Heart right ventricle (tissue), 16 donors: ENCODE results near the gene PPP2R3B. TPM values are rescaled to one million over a fixed set of nuclear protein-coding genes. Genes with fewer than 3 reads are reported as not detected.

ENCODE experiments used
- ATAC-seq, 8 donors: fragments of 200-7000 bp; cut with Tn5 transposase; one replicate each; pipeline ENCODE4 v1.9.1; 2020; ENCODE audit warnings: mild to moderate bottlenecking in 8 of 8, moderate library complexity in 8 of 8, moderate number of reproducible peaks in 1 of 8
- DNase-seq, 2 donors: peaks; one replicate each; pipeline ENCODE4 v3.0.0-alpha.2; 2020
- H3K27ac ChIP-seq, 10 donors: fragments of 200-600 bp; sonication (generic) in 2 of 10; one replicate each; pipeline versions ENCODE4 v1.5.0 to v1.8.0; 2020 to 2022; ENCODE audit warnings: mild to moderate bottlenecking in 3 of 10
- H3K27me3 ChIP-seq, 7 donors: fragments of 200-600 bp; one replicate each; pipeline ENCODE4 v1.8.0; 2021 to 2022; ENCODE audit warnings: mild to moderate bottlenecking in 2 of 7
- H3K36me3 ChIP-seq, 9 donors: fragments of 200-600 bp; sonication (generic) in 1 of 9; one replicate each; pipeline versions ENCODE4 v1.5.0 to v1.8.0; 2020 to 2022; ENCODE audit warnings: mild to moderate bottlenecking in 2 of 9
- H3K4me1 ChIP-seq, 9 donors: fragments of 200-600 bp; sonication (generic) in 1 of 9; one replicate each; pipeline versions ENCODE4 v1.5.0 to v1.8.0; 2020 to 2022; ENCODE audit warnings: mild to moderate bottlenecking in 4 of 9
- H3K4me3 ChIP-seq, 10 donors: fragments of 200-600 bp; sonication (generic) in 2 of 10; one replicate each; pipeline versions ENCODE4 v1.5.0 to v1.8.0; 2020 to 2022; ENCODE audit warnings: mild to moderate bottlenecking in 7 of 10, moderate library complexity in 2 of 10
- H3K9me3 ChIP-seq, 11 donors: fragments of 200-600 bp in 10 of 11; sonication (generic) in 2 of 11; one replicate each; pipeline versions ENCODE4 v1.5.0 to v1.8.0; 2013 to 2022; ENCODE audit warnings: mild to moderate bottlenecking in 2 of 11, control low read depth in 1 of 11, moderate library complexity in 1 of 11
- CTCF ChIP-seq, 9 donors: fragments of 200-600 bp; sonication (generic) in 2 of 9; IDR thresholded peaks; one replicate each; pipeline versions ENCODE4 v1.5.0 to v1.8.0; 2021 to 2022; ENCODE audit warnings: antibody characterized with exemption in 9 of 9, mild to moderate bottlenecking in 5 of 9, moderate library complexity in 1 of 9
- WGBS, 2 donors: extraction: QIAGEN DNeasy Blood & Tissue Kit; methylation state at CpG; one replicate each; pipeline ENCODE4 v1.1.7; 2013; ENCODE audit warnings: inconsistent platforms in 1 of 2; 5-methylcytosine and 5-hydroxymethylcytosine counted together
- intact Hi-C, 10 donors: fragments of 100-400 bp; cut with DNase I; formaldehyde crosslinking; loops; one replicate each; pipeline versions ENCODE4 v1.11.1 to v1.14.2; 2022
- polyA plus RNA-seq, 2 donors: library from polyadenylated mRNA; stranded (reverse); fragments of 200-250 nt; gene quantifications; one replicate each; pipeline ENCODE4 v1.2.3, GENCODE V29; 2013
- total RNA-seq, 10 donors: library from RNA; stranded (reverse); fragmentation: NEBNext Ultra II Directional in 3 of 10; extraction: Animal tissue kit (Norgen Biotek cat#: 25700) in 3 of 10; gene quantifications; one replicate each; pipeline versions ENCODE4 v1.2.1 to v1.2.4, GENCODE V29; 2021 to 2023
- donor health status: Arrhythmogenic right ventricular cardiomyopathy.
- donor health status: ischemic (EF 13 %, LVEDD 7.1; RV severe dilation, severe dysfunction).
- donor health status: healthy with polysubstance abuse.
- donor health status: DM: no; HTN: yes; CAD: no.
- donor health status: DM: no; HTN: no; CAD: no.
- donor health status: ischemic (EF 25% LVEDD 6.9; RV normal size, moderate dysfunction).
- donor health status: ischemic (EF 25% LVEDD 5.7; RV mildly dilated, moderate dysfunction).
- donor health status: healthy.
- donor health status: DM: yes; HTN: yes; CAD: no.
- donor health status: Ischemic cardiomyopathy.
- donor health status: ischemic (EF 35%, LVEDD 5.7; RV mildly dilated, moderate dysfunction).
- donor health status: nonischemic (EF 11% LVEDD 7.7; RV severe dilation, severe dysfunction).
- donor health status: DM: yes; HTN: yes; CAD: no.
- donor health status: PGD.
- donor health status: ischemic (EF 29% LVEDD 5.4; RV normal size, mild dysfunction).
- donor health status: nonischemic (EF 23%, LVEDD 6.1; RV moderate dilation, normal function).

PPP2R3B gene
- total and polyA plus RNA-seq, 12 donors = 73.9 to 362 (median 128) TPM

GRCh38 chrX:360496-361150, 26.1 kb downstream of the PPP2R3B start:
- intact Hi-C loops = no loop called here
- 93 to 95% methylated on average over 26 of the region's 26 CpGs for WGBS, 2 donors
- no peak for DNase-seq

GRCh38 chrX:358651-359143, 28.0 kb downstream of the PPP2R3B start:
- DNase-seq (no peak), ATAC-seq (no peak)
- intact Hi-C loops = no loop called here
- peaks cover 0 to 37% (median 10%) of the 10 kb centered on the region in 11 donors for H3K9me3 ChIP-seq
- no peak overlapping the region for H3K4me3 ChIP-seq
- peaks cover 0 to 11% (median 0%) of the 10 kb centered on the region in 9 donors for H3K4me1 ChIP-seq
- H3K36me3 ChIP-seq = peaks cover 0 to 35% (median 22%) of the 10 kb centered on the region in 9 donors
- WGBS, 2 donors = 92 to 93% methylated on average over 36 to 49 of the region's 49 CpGs
- H3K27ac ChIP-seq = no peak overlapping the region
- TF ChIP-seq CTCF (IDR thresholded peaks at IDR 0.05) = no peak
- no peaks in the 10 kb centered on the region for H3K27me3 ChIP-seq

More at GRCh38 chrX:360496-361150, 26.1 kb downstream of the PPP2R3B start:
- H3K36me3 ChIP-seq = peaks cover 0 to 37% (median 22%) of the 10 kb centered on the region in 9 donors
- no peaks in the 10 kb centered on the region for H3K27me3 ChIP-seq
- no peak overlapping the region for H3K27ac ChIP-seq
- TF ChIP-seq CTCF (IDR thresholded peaks at IDR 0.05) = no peak
- H3K9me3 ChIP-seq = peaks cover 0 to 37% (median 10%) of the 10 kb centered on the region in 11 donors
- peak in 1 of 8 donors; percentile 32 for ATAC-seq
- H3K4me3 ChIP-seq = no peak overlapping the region
- peaks cover 0 to 11% (median 0%) of the 10 kb centered on the region in 9 donors for H3K4me1 ChIP-seq

GRCh38 chrX:357693-358471, 28.8 kb downstream of the PPP2R3B start:
- peaks cover 0 to 11% (median 0%) of the 10 kb centered on the region in 9 donors for H3K4me1 ChIP-seq
- H3K36me3 ChIP-seq = peaks cover 0 to 35% (median 22%) of the 10 kb centered on the region in 9 donors
- DNase-seq (no peak), ATAC-seq (no peak)
- peaks cover 0 to 37% (median 10%) of the 10 kb centered on the region in 11 donors for H3K9me3 ChIP-seq
- no peak overlapping the region for H3K4me3 ChIP-seq
- TF ChIP-seq CTCF (IDR thresholded peaks at IDR 0.05) = no peak
- 85 to 87% methylated on average over 48 of the region's 48 CpGs for WGBS, 2 donors
- H3K27ac ChIP-seq = peak overlapping the region in 1 of 10 donors; percentile 72
- H3K27me3 ChIP-seq = no peaks in the 10 kb centered on the region
- intact Hi-C loops = no loop called here

GRCh38 chrX:357035-357692, 29.5 kb downstream of the PPP2R3B start:
- Histone ChIP-seq H3K4me1 (peaks cover 0 to 11% (median 0%) of the 10 kb centered on the region in 9 donors), H3K36me3 (peaks cover 0 to 41% (median 22%) of the 10 kb centered on the region in 9 donors), H3K27ac (peak overlapping the region in 1 of 10 donors; percentile 72), H3K27me3 (no peaks in the 10 kb centered on the region), H3K4me3 (no peak overlapping the region), H3K9me3 (peaks cover 0 to 37% (median 10%) of the 10 kb centered on the region in 11 donors)
- DNase-seq = no peak
- 85 to 87% methylated on average over 14 of the region's 14 CpGs for WGBS, 2 donors
- intact Hi-C loops = no loop called here
- no peak for ATAC-seq
- TF ChIP-seq CTCF (IDR thresholded peaks at IDR 0.05) = no peak
